OCI-LY3 (cell line): ENCODE results near the gene AFF1.

Source experiments
- CTCF ChIP-seq: fragments of 200-600, 300-600 bp; sonication (generic); IDR thresholded peaks from 2 replicates; pipeline ENCODE4 v1.5.1; 2014; ENCODE audit warnings: antibody characterized with exemption, low read length, low read depth
- EZH2phosphoT487 ChIP-seq: fragments of 200-600 bp; shearing (Covaris generic); IDR thresholded peaks from 2 replicates; pipeline ENCODE4 v1.6.1; 2018; ENCODE audit warnings: antibody characterized with exemption, mixed run types, low read depth

GRCh38 chr4:87087420-87087819 is 152.6 kb downstream of the AFF1 start:
- TF ChIP-seq CTCF = no peak
- no peak for TF ChIP-seq EZH2phosphoT487
